IMR-90 (cell line): ENCODE measurements around the gene EXOC6. TPM values are rescaled to one million over a fixed set of nuclear protein-coding genes. Genes with fewer than 3 reads are reported as not detected.

Source experiments
- ATAC-seq: fragments of 200-7000 bp; cut with Tn5 transposase; 2 replicates; pipeline ENCODE4 v1.9.1; 2020; ENCODE audit warnings: low read depth, mild to moderate bottlenecking, moderate library complexity
- BruUV-seq: library from RNA; stranded (reverse); fragments of 400-500 nt; replicated peaks from 2 replicates; lab custom pipeline; 2021; lab: Mats Ljungman, UMichigan
- CTCF ChIA-PET: fragments of 300-600 bp; formaldehyde crosslinking; extraction: SDS; loops from one replicate; lab custom pipeline; 2021; ENCODE audit warnings: antibody characterized with exemption; lab: Yijun Ruan, JAX
- POLR2A ChIA-PET: fragments of 300-600 bp; sonication (Branson Sonifier 250); formaldehyde crosslinking; loops from one replicate; lab custom pipeline; 2022; ENCODE audit warnings: antibody characterized with exemption; ENCODE audit not compliant: unreplicated experiment; lab: Charles Lee
- DNase-seq: peaks from one replicate; pipeline ENCODE4 v3.0.0; 2013
- H2AFZ ChIP-seq: replicated peaks from 2 replicates; pipeline ENCODE3; 2013; ENCODE audit warnings: low read length, mild to moderate bottlenecking; ENCODE audit not compliant: poor library complexity
- H2AK5ac ChIP-seq: 2 replicates; pipeline ENCODE4 v1.6.1; 2013; ENCODE audit warnings: low read depth, low read length, inconsistent platforms
- H2AK9ac ChIP-seq: replicated peaks from 2 replicates; pipeline ENCODE3; 2013; ENCODE audit warnings: mild to moderate bottlenecking, low read depth, low read length, moderate library complexity; ENCODE audit not compliant: poor library complexity
- H2BK120ac ChIP-seq: 2 replicates; pipeline ENCODE4 v1.6.1; 2013; ENCODE audit warnings: low read depth, low read length, inconsistent platforms
- H2BK15ac ChIP-seq: 3 replicates; pipeline ENCODE4 v1.6.1; 2013; ENCODE audit warnings: low read depth, low read length, inconsistent platforms
- H2BK20ac ChIP-seq: 2 replicates; pipeline ENCODE4 v1.6.1; 2013; ENCODE audit warnings: low read depth, mild to moderate bottlenecking, inconsistent platforms, low read length, moderate library complexity
- H2BK5ac ChIP-seq: 2 replicates; pipeline ENCODE4 v1.6.1; 2013; ENCODE audit warnings: mild to moderate bottlenecking, low read depth, low read length, inconsistent platforms; ENCODE audit not compliant: poor library complexity, severe bottlenecking
- H3K14ac ChIP-seq: replicated peaks from 2 replicates; pipeline ENCODE4 v1.6.1; 2013; ENCODE audit warnings: low read depth, low read length, inconsistent platforms
- H3K18ac ChIP-seq: 2 replicates; pipeline ENCODE4 v1.6.1; 2013; ENCODE audit warnings: low read depth, low read length, control low read depth
- H3K23ac ChIP-seq: 2 replicates; pipeline ENCODE4 v1.6.1; 2013; ENCODE audit warnings: low read depth, low read length, inconsistent platforms
- H3K27ac ChIP-seq: 2 replicates; pipeline ENCODE4 v1.5.1; 2013; ENCODE audit warnings: mild to moderate bottlenecking, control low read depth, low read length; ENCODE audit not compliant: insufficient read depth
- H3K27me3 ChIP-seq: 2 replicates; pipeline ENCODE4 v1.6.1; 2013; ENCODE audit warnings: low read length; ENCODE audit not compliant: control insufficient read depth, insufficient read depth
- H3K36me3 ChIP-seq: 2 replicates; pipeline ENCODE4 v1.6.1; 2013; ENCODE audit warnings: low read length, mixed read lengths; ENCODE audit not compliant: control insufficient read depth, insufficient read depth
- H3K4ac ChIP-seq: 2 replicates; pipeline ENCODE4 v1.6.1; 2013; ENCODE audit warnings: low read depth, low read length, inconsistent platforms
- H3K4me1 ChIP-seq: 2 replicates; pipeline ENCODE4 v1.6.1; 2013; ENCODE audit warnings: low read length, mixed read lengths; ENCODE audit not compliant: control insufficient read depth, insufficient read depth
- H3K4me2 ChIP-seq: 2 replicates; pipeline ENCODE4 v1.6.1; 2013; ENCODE audit warnings: low read depth, mild to moderate bottlenecking, control low read depth, low read length, moderate library complexity
- H3K4me3 ChIP-seq: 2 replicates; pipeline ENCODE4 v1.5.1; 2013; ENCODE audit warnings: low read depth, mild to moderate bottlenecking, control low read depth, low read length, moderate library complexity; ENCODE audit not compliant: insufficient read depth
- H3K56ac ChIP-seq: 2 replicates; pipeline ENCODE4 v1.6.1; 2013; ENCODE audit warnings: low read length, inconsistent platforms; ENCODE audit not compliant: insufficient read depth; ENCODE audit errors: extremely low read depth
- H3K79me1 ChIP-seq, 2 experiments: 2 replicates each; pipeline ENCODE4 v1.6.1; 2013; ENCODE audit warnings: low read length in 2 of 2, inconsistent platforms in 1 of 2, low read depth in 1 of 2
- H3K9ac ChIP-seq: 2 replicates; pipeline ENCODE4 v1.6.1; 2013; ENCODE audit warnings: low read depth, low read length, control low read depth
- H3K9me1 ChIP-seq: 2 replicates; pipeline ENCODE4 v1.6.1; 2013; ENCODE audit warnings: low read length, inconsistent platforms; ENCODE audit not compliant: insufficient read depth
- H3K9me3 ChIP-seq: 2 replicates; pipeline ENCODE4 v1.6.1; 2013; ENCODE audit warnings: low read length; ENCODE audit not compliant: control insufficient read depth, insufficient read depth
- H4K20me1 ChIP-seq: 2 replicates; pipeline ENCODE4 v1.6.1; 2013; ENCODE audit warnings: low read length, inconsistent platforms; ENCODE audit not compliant: insufficient read depth
- H4K5ac ChIP-seq: 2 replicates; pipeline ENCODE4 v1.6.1; 2013; ENCODE audit warnings: mild to moderate bottlenecking, low read depth, low read length, control low read depth
- H4K8ac ChIP-seq, 2 experiments: 2 replicates each; pipeline ENCODE4 v1.6.1; 2013; ENCODE audit warnings: low read depth in 2 of 2, low read length in 2 of 2, control low read depth in 1 of 2, inconsistent platforms in 1 of 2
- H4K91ac ChIP-seq: 2 replicates; pipeline ENCODE4 v1.6.1; 2013; ENCODE audit warnings: low read depth, low read length, inconsistent platforms; ENCODE audit not compliant: insufficient read depth
- BHLHE40 ChIP-seq: fragments of 150-350 bp; IDR thresholded peaks from 2 replicates; pipeline ENCODE4 v1.6.1; 2016; ENCODE audit warnings: mild to moderate bottlenecking, low read depth, low read length
- CEBPB ChIP-seq: IDR thresholded peaks from 2 replicates; pipeline ENCODE4 v1.6.1; 2012; ENCODE audit warnings: low read depth, low read length, improper control_type of control experiment
- CHD1 ChIP-seq: IDR thresholded peaks from 2 replicates; pipeline ENCODE4 v1.6.1; 2012; ENCODE audit warnings: low read depth, low read length, improper control_type of control experiment
- CTCF ChIP-seq: conservative IDR thresholded peaks from 2 replicates; pipeline ENCODE4 v1.5.1; 2012; ENCODE audit warnings: mild to moderate bottlenecking, low read depth, low read length, improper control_type of control experiment
- ELK1 ChIP-seq: fragments of 150-350 bp; IDR thresholded peaks from 2 replicates; pipeline ENCODE4 v1.6.1; 2016; ENCODE audit warnings: low read depth, mild to moderate bottlenecking, low read length, moderate library complexity, borderline replicate concordance
- FOS ChIP-seq: fragments of 150-350 bp; IDR thresholded peaks from 2 replicates; pipeline ENCODE4 v1.6.1; 2016; ENCODE audit warnings: low read depth, low read length
- MAFK ChIP-seq: IDR thresholded peaks from 2 replicates; pipeline ENCODE4 v1.6.1; 2012; ENCODE audit warnings: low read depth, low read length, improper control_type of control experiment
- MXI1 ChIP-seq: IDR thresholded peaks from 2 replicates; pipeline ENCODE4 v1.6.1; 2012; ENCODE audit warnings: low read depth, mild to moderate bottlenecking, low read length, moderate library complexity, borderline replicate concordance
- NFE2L2 ChIP-seq: fragments of 150-350 bp; IDR thresholded peaks from 2 replicates; pipeline ENCODE4 v1.6.1; 2016; ENCODE audit warnings: low read depth, mild to moderate bottlenecking, low read length
- RAD21 ChIP-seq: IDR thresholded peaks from 2 replicates; pipeline ENCODE4 v1.6.1; 2012; ENCODE audit warnings: low read length, improper control_type of control experiment
- RCOR1 ChIP-seq: IDR thresholded peaks from 2 replicates; pipeline ENCODE4 v1.6.1; 2012; ENCODE audit warnings: mild to moderate bottlenecking, low read length, improper control_type of control experiment; ENCODE audit not compliant: insufficient replicate concordance
- RFX5 ChIP-seq: IDR thresholded peaks from 2 replicates; pipeline ENCODE4 v1.8.0; 2012; ENCODE audit warnings: low read depth, mild to moderate bottlenecking, low read length, moderate library complexity
- SMC3 ChIP-seq: fragments of 150-350 bp; IDR thresholded peaks from 2 replicates; pipeline ENCODE4 v1.6.1; 2016; ENCODE audit warnings: low read depth, mild to moderate bottlenecking, antibody characterized with exemption, low read length, moderate library complexity
- USF2 ChIP-seq: fragments of 150-350 bp; IDR thresholded peaks from 2 replicates; pipeline ENCODE4 v1.6.1; 2017; ENCODE audit warnings: mild to moderate bottlenecking, antibody characterized with exemption, low read length, low read depth
- WGBS, 2 experiments: methylation state at CpG; one replicate each; pipeline versions ENCODE4 v1.1.5 to v1.1.7; 2013; ENCODE audit warnings: missing lambda C conversion rate in 2 of 2; ENCODE audit not compliant: insufficient read length in 1 of 2; ENCODE audit errors: extremely low coverage in 2 of 2; 5-methylcytosine and 5-hydroxymethylcytosine counted together
- dilution Hi-C: fragments of 300-500 bp; cut with HindIII; formaldehyde crosslinking; loops from one replicate; pipeline ENCODE4 v1.14.3; 2018; ENCODE audit warnings: low sequenced_read_pairs; ENCODE audit not compliant: unreplicated experiment
- in situ Hi-C: fragments of 300-500 bp; cut with MboI; formaldehyde crosslinking; loops from 3 replicates; pipeline ENCODE4 v1.14.3; 2019; ENCODE audit warnings: low sequenced_read_pairs, inconsistent platforms, mixed read lengths
- intact Hi-C: fragments of 100-400 bp; cut with micrococcal nuclease; formaldehyde crosslinking; loops from 2 replicates; pipeline ENCODE4 v1.10.0; 2022
- polyA plus RNA-seq, 3 experiments: library from polyadenylated mRNA; depleted of rRNA; stranded (reverse); fragments of >200 nt; gene quantifications; 2 replicates each; pipeline ENCODE4 v1.2.3, GENCODE V29; 2012; ENCODE audit warnings: low replicate concordance in 1 of 3
- total RNA-seq: library from RNA; depleted of rRNA; stranded (reverse); fragments of >200 nt; gene quantifications from 2 replicates; pipeline ENCODE4 v1.2.3, GENCODE V29; 2012

Gene EXOC6
- total and polyA plus RNA-seq, 2 of the 4 experiments (the other 2 are of a cell fraction) = 4.5 to 11.5 TPM

GRCh38 chr10:92829042-92829785 is 19.1 kb upstream of the EXOC6 start:
- no peak overlapping the region for H3K9ac ChIP-seq
- no peak overlapping the region for H2BK5ac ChIP-seq
- CTCF ChIA-PET = no interaction called here
- 0 out of 2 replicates have a peak overlapping the region, but pooled peaks have one; percentile 2 for H3K14ac ChIP-seq
- intact Hi-C loops (no loop called here), dilution Hi-C loops (no loop called here), in situ Hi-C loops (no loop called here)
- WGBS, 2 experiments = 90% methylated on average over 3 of the region's 10 CpGs; no CpG with 5 or more reads in 1 of the 2 experiments
- H3K27ac ChIP-seq = no peak overlapping the region
- no peak overlapping the region for H3K4me3 ChIP-seq
- peak overlapping the region; percentile 6 for H4K91ac ChIP-seq
- H4K8ac ChIP-seq = no peak overlapping the region
- H2AK9ac ChIP-seq = no peak overlapping the region
- H2AK5ac ChIP-seq = peak overlapping the region; percentile 64; the same call in 1 of the 2 replicates
- no peak overlapping the region for H2AFZ ChIP-seq
- H4K5ac ChIP-seq = no peak overlapping the region; the same call in 1 of the 2 replicates
- peaks cover 13% of the 10 kb centered on the region for H3K4me1 ChIP-seq
- H3K4ac ChIP-seq = peak overlapping the region; percentile 36
- no peaks in the 10 kb centered on the region for H3K9me3 ChIP-seq
- H3K4me2 ChIP-seq = no peak overlapping the region
- H3K9me1 ChIP-seq = peaks cover 7% of the 10 kb centered on the region
- H3K18ac ChIP-seq = no peak overlapping the region
- no peak for DNase-seq
- H2BK120ac ChIP-seq = peak overlapping the region; percentile 46
- H2BK15ac ChIP-seq = peak overlapping the region; percentile 74; the same call in 2 of the 3 replicates
- no peaks in the 10 kb centered on the region for H4K20me1 ChIP-seq
- no peak overlapping the region for H3K23ac ChIP-seq
- H3K79me1 ChIP-seq = no peaks in the 10 kb centered on the region
- H3K36me3 ChIP-seq = no peaks in the 10 kb centered on the region
- POLR2A ChIA-PET = no interaction called here
- no peak overlapping the region; the same call in 1 of the 2 replicates for H2BK20ac ChIP-seq
- no TSS peak for BruUV-seq
- no peak overlapping the region for H3K56ac ChIP-seq
- H3K27me3 ChIP-seq = no peaks in the 10 kb centered on the region
- ATAC-seq = no peak
- no peak for TF ChIP-seq BHLHE40
- TF ChIP-seq ELK1 = no peak
- TF ChIP-seq MXI1 = no peak
- TF ChIP-seq CEBPB = no peak
- no peak for TF ChIP-seq USF2
- no peak for TF ChIP-seq MAFK
- no peak for TF ChIP-seq NFE2L2
- no peak for TF ChIP-seq RFX5
- TF ChIP-seq RAD21 = no peak
- no peak for TF ChIP-seq CTCF
- TF ChIP-seq CHD1 = no peak
- TF ChIP-seq SMC3 = no peak
- TF ChIP-seq FOS = no peak
- TF ChIP-seq RCOR1 = no peak
